ENCODE results near the gene TP53BP2. TPM values are rescaled to one million over a fixed set of nuclear protein-coding genes. Genes with fewer than 3 reads are reported as not detected.
"Not testable (repeated sequence)": the region's sequence is repeated elsewhere in the genome, so short reads cannot be mapped to it uniquely, and the experiment has no call there.

TP53BP2 gene
- total RNA-seq, 6 donors from 2014 or later, result 43.0 to 77.5 (median 61.8) TPM

DNA sequence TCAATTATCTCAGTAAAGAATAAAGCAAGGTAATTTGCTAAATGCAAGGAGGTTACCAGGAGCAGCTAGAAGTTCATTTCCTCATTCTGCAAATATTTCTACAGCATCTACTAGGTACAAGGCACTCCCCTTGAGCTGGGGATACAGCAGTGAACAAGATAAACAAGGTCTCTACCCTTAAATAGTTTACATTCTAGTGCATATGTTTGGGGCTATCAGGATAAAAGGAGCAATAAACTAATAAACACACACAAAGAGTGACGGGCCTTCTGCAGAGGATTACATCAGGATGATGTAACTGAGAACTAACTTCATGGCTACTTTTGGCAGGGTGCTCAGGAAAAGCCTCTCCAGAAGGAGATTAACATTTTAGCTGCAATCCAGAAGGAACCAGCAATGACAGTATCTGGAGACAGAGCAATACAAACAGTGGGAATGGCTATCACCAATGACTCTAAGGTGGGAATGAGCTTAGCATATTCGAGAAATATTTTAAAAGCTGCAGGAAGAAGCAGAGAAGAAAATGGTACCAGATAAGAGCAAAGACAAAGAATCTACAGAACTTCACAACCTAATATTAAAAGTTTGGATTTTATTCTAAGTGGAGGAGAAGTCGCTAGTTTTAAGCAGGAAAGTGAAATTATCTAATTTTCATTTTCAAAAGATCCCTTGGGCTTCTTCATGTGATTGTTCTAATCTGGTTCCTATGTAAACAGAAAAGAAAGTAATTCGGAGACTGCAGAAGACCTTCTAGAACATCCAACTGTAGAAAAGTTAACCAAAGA is 25.8 kb downstream of the TP53BP2 start:
- Histone ChIP-seq H3K27ac (peak overlapping the region in 1 of 4 donors; percentile 7), H3K4me1 (peaks cover 0 to 47% (median 21%) of the 10 kb centered on the region in 4 donors), H3K4me3 (no peak overlapping the region), H3K36me3 (peaks cover 0 to 14% (median 7%) of the 10 kb centered on the region in 4 donors), H3K9me3 (no peaks in the 10 kb centered on the region), H3K27me3 (no peaks in the 10 kb centered on the region)
- peak; percentile 55 to 75 for ATAC-seq (ENCODE audit: low FRiP score in 2 of 2)
- TF ChIP-seq EP300 (IDR thresholded peaks at IDR 0.05), result no peak
- TF ChIP-seq POLR2A (IDR thresholded peaks at IDR 0.05), result no peak
- TF ChIP-seq CTCF (IDR thresholded peaks at IDR 0.05), result no peak
- TF ChIP-seq POLR2AphosphoS5 (IDR thresholded peaks at IDR 0.05), result no peak
- 64 to 67% methylated on average over 4 of the region's 4 CpGs for WGBS, 2 donors
- DNase-seq, result no peak

DNA sequence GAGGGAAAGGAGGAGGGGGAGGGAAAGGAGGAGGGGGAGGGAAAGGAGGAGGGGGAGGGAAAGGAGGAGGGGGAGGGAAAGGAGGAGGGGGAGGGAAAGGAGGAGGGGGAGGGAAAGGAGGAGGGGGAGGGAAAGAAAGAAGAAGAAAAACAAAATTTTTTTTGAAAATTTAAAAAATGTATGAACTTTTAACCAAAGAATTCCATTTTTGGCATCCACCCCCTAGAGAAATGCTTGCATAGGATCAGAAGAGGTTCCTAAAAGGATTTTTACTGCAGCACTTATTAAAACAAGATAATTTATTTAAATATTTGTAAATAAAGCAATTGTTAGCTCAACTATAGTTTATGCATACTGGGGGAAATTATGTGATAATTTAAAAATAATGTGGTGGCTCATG is 28.5 kb downstream of the TP53BP2 start:
- H3K4me3 ChIP-seq; DNase-seq; H3K9me3 ChIP-seq; H3K27ac ChIP-seq; H3K27me3 ChIP-seq; ATAC-seq (ENCODE audit: low FRiP score in 2 of 2): not testable (repeated sequence)
- Histone ChIP-seq H3K36me3 (peaks cover 0 to 37% (median 23%) of the 10 kb centered on the region in 4 donors), H3K4me1 (peaks cover 0 to 23% (median 10%) of the 10 kb centered on the region in 4 donors)

GRCh38 chr1:223815865-223816264 is 29.9 kb downstream of the TP53BP2 start:
- ATAC-seq (ENCODE audit: low FRiP score in 2 of 2), result no peak

DNA sequence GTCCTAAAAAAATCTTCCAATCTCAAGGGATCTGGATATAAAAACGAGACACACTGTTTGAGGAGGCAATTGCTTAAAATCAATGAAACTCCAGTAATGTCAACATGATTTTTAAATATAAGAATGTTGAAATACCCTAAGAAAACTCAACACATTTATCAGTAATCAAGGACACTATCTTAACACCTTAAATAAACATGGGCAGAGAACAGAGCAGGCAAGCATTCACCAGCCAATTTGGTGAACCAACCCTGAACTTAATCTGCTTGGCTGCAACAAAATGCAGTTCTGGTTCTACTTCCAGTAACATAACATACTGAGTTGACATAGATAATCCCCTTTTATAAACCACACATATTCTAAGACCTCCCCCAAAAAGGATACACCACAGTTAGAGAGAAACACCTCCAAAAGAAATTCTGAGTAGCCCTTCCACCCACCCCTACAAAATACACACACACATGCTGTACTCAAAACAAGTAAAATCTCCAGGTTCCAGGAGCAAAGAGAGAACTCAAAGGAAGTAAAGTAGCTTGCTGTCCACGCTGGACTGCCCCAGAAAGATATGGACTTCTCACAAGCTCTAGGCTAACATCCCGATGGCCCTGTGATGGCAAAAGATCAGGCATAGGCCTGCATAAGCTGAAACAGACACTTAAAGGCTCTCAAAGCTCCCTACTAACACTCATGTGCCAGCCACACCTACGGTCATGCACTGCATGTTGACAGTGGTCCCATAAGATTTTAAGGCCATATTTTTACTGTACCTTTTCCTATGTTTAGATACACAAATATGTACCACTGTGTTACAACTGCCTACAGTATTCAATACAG is 30.5 kb downstream of the TP53BP2 start:
- no peak overlapping the region for H3K4me3 ChIP-seq
- peak overlapping the region in 1 of 4 donors; percentile 17 for H3K27ac ChIP-seq
- peaks cover 0 to 46% (median 21%) of the 10 kb centered on the region in 4 donors for H3K36me3 ChIP-seq
- peaks cover 0 to 16% (median 7%) of the 10 kb centered on the region in 4 donors for H3K4me1 ChIP-seq
- no peaks in the 10 kb centered on the region for H3K27me3 ChIP-seq
- DNase-seq (no peak), ATAC-seq (ENCODE audit: low FRiP score in 2 of 2) (no peak)
- 68 to 70% methylated on average over 4 of the region's 4 CpGs for WGBS, 2 donors
- H3K9me3 ChIP-seq, result no peaks in the 10 kb centered on the region
- TF ChIP-seq CTCF (IDR thresholded peaks at IDR 0.05) (no peak), POLR2AphosphoS5 (IDR thresholded peaks at IDR 0.05) (no peak), POLR2A (IDR thresholded peaks at IDR 0.05) (no peak), EP300 (IDR thresholded peaks at IDR 0.05) (no peak)

More at GRCh38 chr1:223815865-223816264, 29.9 kb downstream of the TP53BP2 start:
- Histone ChIP-seq H3K4me3 (no peak overlapping the region), H3K9me3 (no peaks in the 10 kb centered on the region), H3K36me3 (peaks cover 0 to 45% (median 26%) of the 10 kb centered on the region in 4 donors), H3K27me3 (no peaks in the 10 kb centered on the region), H3K27ac (no peak overlapping the region), H3K4me1 (peaks cover 0 to 19% (median 8%) of the 10 kb centered on the region in 4 donors)
- WGBS, 2 donors, result 81 to 83% methylated on average over 3 of the region's 3 CpGs
- TF ChIP-seq CTCF (IDR thresholded peaks at IDR 0.05) (no peak), POLR2A (IDR thresholded peaks at IDR 0.05) (no peak), POLR2AphosphoS5 (IDR thresholded peaks at IDR 0.05) (no peak), EP300 (IDR thresholded peaks at IDR 0.05) (no peak)
- DNase-seq, result no peak

- TF ChIP-seq POLR2AphosphoS5 (IDR thresholded peaks at IDR 0.05) (no peak), EP300 (IDR thresholded peaks at IDR 0.05) (no peak), CTCF (IDR thresholded peaks at IDR 0.05) (no peak), POLR2A (IDR thresholded peaks at IDR 0.05) (no peak)
- Histone ChIP-seq H3K36me3 (peaks cover 0 to 54% (median 24%) of the 10 kb centered on the region in 4 donors), H3K27me3 (no peaks in the 10 kb centered on the region)
Measured at GRCh38 chr1:223813645-223814044, 32.1 kb downstream of the TP53BP2 start.

More at GRCh38 chr1:223813645-223814044, 32.1 kb downstream of the TP53BP2 start:
- DNase-seq (no peak), ATAC-seq (ENCODE audit: low FRiP score in 2 of 2) (no peak)
- Histone ChIP-seq H3K4me3 (no peak overlapping the region), H3K9me3 (no peaks in the 10 kb centered on the region), H3K27ac (no peak overlapping the region), H3K4me1 (peaks cover 0 to 13% (median 2%) of the 10 kb centered on the region in 4 donors)
